CD4-positive, alpha-beta T cell treated with Interleukin-6 for 4 hours (primary cell): ENCODE data around the gene PDHA2.
"Not testable (repeated sequence)": the region's sequence is repeated elsewhere in the genome, so short reads cannot be mapped to it uniquely, and the experiment has no call there.

Source experiments
- DNase-seq: peaks from one replicate; pipeline ENCODE4 v3.0.0-alpha.2; 2020; ENCODE audit warnings: mixed read lengths

Gene PDHA2

GRCh38 chr4:95839891-95840290 is at the start of gene PDHA2:
Gene PDHA2 (plus strand): TSS chr4:95840093. CDS start chr4:95840151, 58 bp downstream.
- DNase-seq, result no peak

DNA sequence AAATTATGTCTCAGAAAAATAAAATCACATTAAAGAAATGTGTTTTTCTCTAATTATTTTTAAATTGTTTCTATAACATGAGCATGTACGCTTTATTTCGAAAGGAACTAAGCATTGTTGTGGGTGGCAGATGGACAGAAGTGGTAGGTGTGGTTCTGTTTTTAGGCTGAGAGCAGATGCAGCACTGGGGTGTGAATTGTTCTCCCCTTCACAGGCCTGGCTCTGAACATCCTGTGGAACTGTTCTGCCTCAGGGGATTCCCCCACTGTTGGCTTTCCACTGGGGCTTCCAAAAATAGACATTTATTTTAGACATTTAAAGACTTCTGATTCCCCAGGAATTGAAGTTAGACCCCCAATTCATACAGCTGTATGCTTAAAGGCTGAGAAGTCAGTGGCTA is 41.9 kb upstream of the PDHA2 start:
- no peak for DNase-seq

DNA sequence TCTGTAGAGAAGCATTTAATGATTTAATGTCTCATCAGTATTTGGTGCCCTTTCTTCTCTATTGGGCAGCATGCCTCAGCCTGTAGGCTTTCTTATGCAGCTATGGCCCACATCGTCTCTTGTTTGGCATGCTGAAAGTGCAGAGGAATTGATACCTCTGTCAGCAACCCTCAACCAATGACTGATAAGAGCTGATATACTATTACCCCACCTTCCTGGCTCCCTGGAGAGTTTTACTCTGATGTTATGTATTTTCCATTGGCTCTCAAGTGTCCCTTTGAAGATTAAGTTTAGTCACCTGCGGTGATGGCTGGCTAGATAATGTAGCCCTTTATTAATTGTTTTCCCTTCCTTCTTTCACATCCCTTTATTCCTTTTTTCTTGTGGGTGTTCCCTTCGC is 41.2 kb upstream of the PDHA2 start:
- no peak for DNase-seq

DNA sequence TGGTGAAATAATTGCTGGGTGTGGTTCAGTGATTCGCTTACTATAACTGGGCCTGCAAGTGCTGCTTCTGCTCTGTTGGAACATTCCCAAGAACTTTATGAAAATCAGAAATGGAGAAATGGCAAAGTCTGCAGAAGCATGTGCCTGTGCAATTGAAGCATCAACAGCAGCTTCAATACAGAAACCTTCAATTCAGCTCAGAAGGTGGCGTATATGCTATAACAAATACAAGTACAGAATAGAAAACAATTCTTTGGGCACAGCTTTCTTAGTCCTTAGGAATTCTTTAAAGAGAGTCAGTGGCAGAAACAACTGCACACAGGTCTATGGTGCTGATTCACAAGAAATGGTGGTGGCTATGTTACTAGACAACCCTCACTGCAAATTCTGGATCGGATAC is 18.0 kb upstream of the PDHA2 start:
- DNase-seq, result no peak

DNA sequence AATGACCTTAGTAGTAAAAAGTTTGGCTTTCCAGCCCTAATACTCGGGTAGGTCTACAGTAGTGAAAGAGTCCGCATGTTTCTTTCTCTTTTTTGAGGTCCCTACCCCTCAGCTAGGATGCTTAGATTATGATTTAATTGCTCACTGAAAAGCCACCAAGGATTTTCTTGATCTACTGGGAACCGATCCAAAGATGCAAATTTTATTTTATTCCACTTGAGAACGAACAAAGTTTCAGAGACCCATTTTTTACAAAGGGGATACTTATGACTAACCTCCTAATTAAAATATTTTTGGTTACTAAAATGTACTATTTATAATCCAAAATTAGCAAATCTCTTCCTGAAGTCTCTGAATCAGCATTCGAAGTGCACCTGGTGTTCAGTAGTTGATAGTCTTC is 14.3 kb upstream of the PDHA2 start:
- no peak for DNase-seq

DNA sequence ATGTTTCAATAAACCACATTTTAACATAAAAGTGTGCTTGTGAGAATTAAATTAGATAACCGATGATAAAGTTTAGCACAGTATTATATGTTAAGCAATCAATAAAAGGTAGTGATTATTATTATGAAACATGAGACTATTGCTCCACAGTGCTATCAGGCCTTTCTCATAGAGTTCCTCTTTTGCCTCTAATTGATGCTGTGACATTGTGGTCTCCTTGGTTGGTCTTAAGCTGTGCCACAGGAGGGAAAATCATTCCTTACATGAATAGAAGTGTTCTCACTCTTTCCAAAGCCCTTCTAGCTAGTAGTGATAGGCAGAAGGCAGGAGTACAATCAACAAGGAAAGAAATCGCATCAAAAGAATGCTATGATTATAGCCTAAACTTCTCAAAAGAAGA is 9.2 kb upstream of the PDHA2 start:
- DNase-seq, result no peak

GRCh38 chr4:95831166-95831565 is 8.7 kb upstream of the PDHA2 start:
- no peak for DNase-seq

DNA sequence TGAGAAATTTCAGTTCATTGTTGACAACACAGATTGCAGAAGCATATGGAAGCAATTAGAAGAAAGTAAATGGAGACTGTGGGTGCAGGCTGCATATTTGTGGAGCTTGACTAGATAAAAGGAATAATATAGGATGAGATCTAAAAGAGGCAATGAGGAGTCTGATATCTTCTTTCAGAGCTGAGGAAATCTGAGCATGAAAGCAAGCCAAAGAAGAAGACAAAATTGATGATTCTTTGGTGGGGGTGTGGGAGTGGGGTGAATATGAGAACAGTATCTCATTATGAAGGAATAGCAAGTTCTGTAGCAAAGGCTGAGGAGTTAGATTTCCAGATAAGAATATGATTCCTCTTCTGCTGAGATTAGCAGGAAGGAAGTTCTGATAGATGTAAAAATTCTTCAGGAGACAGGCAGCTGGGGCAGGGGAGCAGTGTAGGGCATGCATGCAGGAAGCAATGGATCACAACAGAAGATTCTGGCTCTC is 6.1 kb upstream of the PDHA2 start:
- no peak for DNase-seq

GRCh38 chr4:95835672-95836071 is 4.2 kb upstream of the PDHA2 start:
- no peak for DNase-seq

DNA sequence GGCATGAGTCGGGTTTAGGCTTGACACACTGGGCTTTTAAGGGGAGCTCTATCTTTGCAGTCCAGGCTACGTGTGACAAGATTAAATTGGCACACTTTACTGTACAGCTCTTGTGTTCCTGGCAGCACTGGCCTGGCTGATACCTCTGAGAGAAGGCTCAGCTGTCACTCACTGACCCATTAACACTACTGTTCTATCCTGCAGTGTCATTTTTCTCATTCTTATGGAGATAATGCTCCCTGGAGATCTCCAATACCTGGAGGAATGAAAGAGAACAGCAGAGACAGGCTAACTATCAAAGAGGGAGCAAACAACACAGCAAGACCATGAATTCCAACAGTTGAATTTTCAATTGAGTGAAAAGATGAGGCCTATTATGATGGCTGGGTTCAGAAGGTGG is 1.7 kb upstream of the PDHA2 start:
- DNase-seq, result no peak

GRCh38 chr4:95847908-95848460 is 8.1 kb downstream of the PDHA2 start:
- DNase-seq, result no peak

- no peak for DNase-seq
These were observed 10.3 kb downstream of the PDHA2 start for GRCh38 chr4:95850161-95850560.

DNA sequence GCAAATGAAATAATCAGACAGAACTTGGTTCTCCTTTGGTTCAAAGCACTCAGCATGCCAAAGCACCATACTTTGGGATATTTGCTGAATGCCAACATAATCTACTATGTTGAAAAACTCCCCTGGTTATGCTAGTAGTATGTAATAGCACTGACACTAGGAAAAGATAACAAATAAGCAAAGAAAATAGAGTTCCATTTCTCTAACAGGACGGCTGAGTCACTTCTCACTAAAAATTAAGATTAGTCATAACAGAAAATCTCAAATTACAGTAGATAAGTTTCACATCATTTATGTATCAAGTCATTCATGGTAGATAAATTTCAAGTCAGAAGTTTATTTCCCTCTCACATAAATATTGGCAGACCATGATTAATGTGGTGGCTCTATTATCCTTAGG is 17.9 kb downstream of the PDHA2 start:
- no peak for DNase-seq

- no peak for DNase-seq
These were observed 28.0 kb downstream of the PDHA2 start for GRCh38 chr4:95867919-95868318.

GRCh38 chr4:95869414-95869813 is 29.5 kb downstream of the PDHA2 start:
- not testable (repeated sequence) for DNase-seq

DNA sequence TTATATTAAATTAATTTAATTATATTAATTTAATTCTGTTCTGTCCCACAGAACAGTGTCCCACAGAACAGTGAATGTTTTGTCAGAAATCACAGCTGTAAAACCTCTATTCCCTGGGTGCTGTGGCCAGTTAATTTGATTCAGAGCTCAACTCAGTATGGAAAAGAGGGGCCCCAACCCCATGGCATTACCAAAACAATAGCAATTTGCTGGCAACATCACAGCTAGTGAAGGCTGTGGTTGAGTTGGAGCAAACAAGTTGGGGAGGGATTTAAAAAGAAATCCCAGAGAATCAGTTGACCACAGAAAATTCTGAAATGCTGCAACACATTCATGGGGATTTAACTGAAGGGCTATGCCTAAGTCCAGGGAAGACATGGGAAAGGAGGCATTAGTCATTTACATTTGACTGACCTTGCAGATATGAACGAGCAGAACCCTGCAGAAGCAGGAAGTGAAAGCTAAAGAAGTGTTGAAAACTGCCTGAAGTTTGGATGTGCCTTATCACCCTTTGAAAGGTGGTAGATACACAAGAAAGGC is 30.1 kb downstream of the PDHA2 start:
- no peak for DNase-seq

GRCh38 chr4:95877636-95878035 is 37.7 kb downstream of the PDHA2 start:
- DNase-seq, result no peak

- no peak for DNase-seq
These were observed 47.7 kb downstream of the PDHA2 start for GRCh38 chr4:95887551-95887950.

DNA sequence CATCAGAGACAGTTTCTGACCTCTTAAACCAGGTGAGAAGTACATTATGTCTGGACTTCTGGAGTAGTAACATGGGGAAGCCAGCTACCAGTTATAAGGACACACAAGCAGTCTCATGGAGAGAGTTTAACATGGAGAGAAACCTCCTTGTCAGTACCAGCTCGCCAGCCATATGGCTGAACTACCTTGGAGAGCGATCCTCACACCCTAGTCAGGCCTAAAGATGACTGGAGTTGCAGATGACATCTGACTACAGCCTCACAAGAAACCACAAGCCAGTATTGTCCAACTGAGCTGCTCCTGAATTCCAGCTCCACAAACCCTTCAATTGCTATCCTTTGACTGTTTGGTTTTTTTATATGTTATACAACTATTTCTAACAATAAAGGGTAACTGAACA is 49.8 kb downstream of the PDHA2 start:
- no peak for DNase-seq
